GM23338 (cell line): ENCODE measurements around the gene SEMA5A. TPM values are rescaled to one million over a fixed set of nuclear protein-coding genes. Genes with fewer than 3 reads are reported as not detected.

Experiments
- ATAC-seq: fragments of 200-7000 bp; cut with Tn5 transposase; 3 replicates; pipeline ENCODE4 v1.9.1; 2020
- DNase-seq: peaks from one replicate; pipeline ENCODE4 v3.0.0-alpha.2; 2015; ENCODE audit warnings: low spot score
- H2AFZ ChIP-seq: fragments of 200-600 bp; sonication (generic); 2 replicates; pipeline ENCODE4 v1.8.0; 2016; ENCODE audit warnings: antibody characterized with exemption, mild to moderate bottlenecking, moderate library complexity
- H3F3A ChIP-seq: fragments of 200-600 bp; sonication (generic); replicated peaks from 2 replicates; pipeline ENCODE4 v1.8.0; 2017; ENCODE audit warnings: antibody characterized with exemption, mixed run types, low read depth
- H3K27ac ChIP-seq: fragments of 200-600 bp; sonication (generic); 2 replicates; pipeline ENCODE4 v1.6.1; 2016; ENCODE audit warnings: low read depth
- H3K27me3 ChIP-seq: fragments of 200-600 bp; sonication (generic); 2 replicates; pipeline ENCODE4 v1.8.0; 2016; ENCODE audit warnings: mild to moderate bottlenecking, mixed run types, moderate library complexity; ENCODE audit not compliant: insufficient read depth
- H3K36me3 ChIP-seq: fragments of 200-600 bp; sonication (generic); 2 replicates; pipeline ENCODE4 v1.8.0; 2016; ENCODE audit warnings: mild to moderate bottlenecking; ENCODE audit not compliant: insufficient read depth
- H3K4me1 ChIP-seq: fragments of 200-600 bp; sonication (generic); 2 replicates; pipeline ENCODE4 v1.8.0; 2016; ENCODE audit warnings: mild to moderate bottlenecking, moderate library complexity; ENCODE audit not compliant: insufficient read depth
- H3K4me2 ChIP-seq: fragments of 200-600 bp; sonication (generic); 2 replicates; pipeline ENCODE4 v1.7.1; 2017; ENCODE audit warnings: mixed run types
- H3K4me3 ChIP-seq: fragments of 200-600 bp; sonication (generic); 2 replicates; pipeline ENCODE4 v1.6.1; 2016; ENCODE audit warnings: mixed run types
- H3K79me2 ChIP-seq: fragments of 200-600 bp; sonication (generic); replicated peaks from 2 replicates; pipeline ENCODE4 v1.8.0; 2017; ENCODE audit warnings: mild to moderate bottlenecking; ENCODE audit not compliant: insufficient read depth
- H3K9me2 ChIP-seq: fragments of 200-600 bp; sonication (generic); 2 replicates; pipeline ENCODE4 v1.8.0; 2017; ENCODE audit not compliant: insufficient read depth
- H4K20me1 ChIP-seq: fragments of 200-600 bp; sonication (generic); replicated peaks from 2 replicates; pipeline ENCODE4 v1.8.0; 2017; ENCODE audit warnings: mild to moderate bottlenecking; ENCODE audit not compliant: insufficient read depth
- H3K27ac Mint-ChIP-seq: 2 replicates; pipeline ENCODE4 v1.8.0; 2020; ENCODE audit warnings: inconsistent platforms, mild to moderate bottlenecking, moderate library complexity, mixed read lengths
- H3K27me3 Mint-ChIP-seq: 3 replicates; pipeline ENCODE4 v1.8.0; 2022; ENCODE audit warnings: low read depth, mild to moderate bottlenecking, moderate library complexity, mixed read lengths, inconsistent platforms; ENCODE audit not compliant: insufficient read depth, poor library complexity
- H3K36me3 Mint-ChIP-seq: 3 replicates; pipeline ENCODE4 v1.8.0; 2021; ENCODE audit warnings: low read depth, mild to moderate bottlenecking, inconsistent platforms, moderate library complexity, mixed read lengths
- H3K4me1 Mint-ChIP-seq: 3 replicates; pipeline ENCODE4 v1.8.0; 2020; ENCODE audit warnings: mild to moderate bottlenecking, inconsistent platforms, mixed read lengths
- H3K4me3 Mint-ChIP-seq: 3 replicates; pipeline ENCODE4 v1.8.0; 2021; ENCODE audit warnings: moderate library complexity, mild to moderate bottlenecking, inconsistent platforms, mixed read lengths
- H3K9me3 Mint-ChIP-seq: 3 replicates; pipeline ENCODE4 v1.8.0; 2020; ENCODE audit warnings: moderate library complexity, mild to moderate bottlenecking, inconsistent platforms, mixed read lengths
- CREB1 ChIP-seq: fragments of 250-450 bp; sonication (Bioruptor Pico); IDR thresholded peaks from 2 replicates; pipeline ENCODE4 v1.5.0; 2020; ENCODE audit warnings: low read depth, mild to moderate bottlenecking, moderate library complexity
- ETS1 ChIP-seq: IDR thresholded peaks from 2 replicates; pipeline ENCODE4 v1.6.1; 2016; ENCODE audit warnings: antibody characterized with exemption
- JUNB ChIP-seq: IDR thresholded peaks from one replicate; pipeline ENCODE4 v1.6.1; 2016; ENCODE audit warnings: antibody characterized with exemption; ENCODE audit not compliant: unreplicated experiment
- NANOG ChIP-seq: IDR thresholded peaks from 2 replicates; pipeline ENCODE4 v1.6.1; 2016; ENCODE audit warnings: antibody characterized with exemption, borderline replicate concordance
- POLR2AphosphoS5 ChIP-seq: IDR thresholded peaks from 2 replicates; pipeline ENCODE4 v1.6.1; 2016; ENCODE audit warnings: antibody characterized with exemption, low read depth
- STAT1 ChIP-seq: IDR thresholded peaks from one replicate; pipeline ENCODE4 v1.6.1; 2016; ENCODE audit warnings: antibody characterized with exemption; ENCODE audit not compliant: unreplicated experiment
- ZNF331 ChIP-seq: fragments of 250-450 bp; sonication (Bioruptor Pico); IDR thresholded peaks from 2 replicates; pipeline ENCODE4 v1.5.0; 2020; ENCODE audit warnings: low read depth, mild to moderate bottlenecking, moderate library complexity
- ZNF462 ChIP-seq: fragments of 250-450 bp; sonication (Bioruptor Pico); IDR thresholded peaks from 2 replicates; pipeline ENCODE4 v1.5.0; 2020; ENCODE audit warnings: mild to moderate bottlenecking, moderate library complexity
- polyA plus RNA-seq: library from polyadenylated mRNA; unstranded; fragments of >200 nt; fragmentation: Nextera tagmentation; extraction: Ambion mirVana; gene quantifications from 2 replicates; pipeline ENCODE4 v1.2.1, GENCODE V29; 2016
- total RNA-seq: library from RNA; depleted of rRNA; stranded (reverse); fragments of >200 nt; shearing (Covaris generic); gene quantifications from 2 replicates; pipeline ENCODE4 v1.2.3, GENCODE V29; 2014
- TF ChIP-seq, protein P1 (sequence below): IDR thresholded peaks from one replicate; pipeline ENCODE4 v1.6.1; 2018; ENCODE audit warnings: antibody characterized with exemption; ENCODE audit not compliant: unreplicated experiment
- TF ChIP-seq, protein P2 (sequence below), 2 experiments: fragments of 200-600 bp in 1 of 2; sonication (generic) in 1 of 2; conservative IDR thresholded peaks; 2 replicates each; pipeline versions ENCODE4 v1.5.1 to v1.6.1; 2016 to 2017; ENCODE audit warnings: antibody characterized with exemption in 2 of 2, low read depth in 2 of 2, mild to moderate bottlenecking in 2 of 2, moderate library complexity in 1 of 2

The SEMA5A gene
- total and polyA plus RNA-seq, 2 experiments from 2014 or later: 2.1 to 8.1 TPM

GRCh38 chr5:9015937-9016270, 530.0 kb downstream of the SEMA5A start:
- Histone ChIP-seq H3K4me2 (no peak overlapping the region), H3F3A (no peaks in the 10 kb centered on the region), H3K4me1 (no peaks in the 10 kb centered on the region), H3K9me2 (no peaks in the 10 kb centered on the region; the same call in 1 of the 2 replicates), H3K79me2 (no peaks in the 10 kb centered on the region), H3K27ac (no peak overlapping the region), H2AFZ (no peak overlapping the region), H4K20me1 (no peaks in the 10 kb centered on the region), H3K4me3 (no peak overlapping the region), H3K36me3 (no peaks in the 10 kb centered on the region), H3K27me3 (no peaks in the 10 kb centered on the region)
- Mint-ChIP-seq H3K36me3 (no peaks in the 10 kb centered on the region), H3K4me3 (no peak overlapping the region), H3K4me1 (no peaks in the 10 kb centered on the region), H3K27me3 (no peaks in the 10 kb centered on the region), H3K9me3 (no peaks in the 10 kb centered on the region), H3K27ac (no peak overlapping the region)
- ATAC-seq: no peak
- DNase-seq: no peak
- no peak for TF ChIP-seq STAT1
- TF ChIP-seq NANOG: no peak
- TF ChIP-seq, protein P1, sequence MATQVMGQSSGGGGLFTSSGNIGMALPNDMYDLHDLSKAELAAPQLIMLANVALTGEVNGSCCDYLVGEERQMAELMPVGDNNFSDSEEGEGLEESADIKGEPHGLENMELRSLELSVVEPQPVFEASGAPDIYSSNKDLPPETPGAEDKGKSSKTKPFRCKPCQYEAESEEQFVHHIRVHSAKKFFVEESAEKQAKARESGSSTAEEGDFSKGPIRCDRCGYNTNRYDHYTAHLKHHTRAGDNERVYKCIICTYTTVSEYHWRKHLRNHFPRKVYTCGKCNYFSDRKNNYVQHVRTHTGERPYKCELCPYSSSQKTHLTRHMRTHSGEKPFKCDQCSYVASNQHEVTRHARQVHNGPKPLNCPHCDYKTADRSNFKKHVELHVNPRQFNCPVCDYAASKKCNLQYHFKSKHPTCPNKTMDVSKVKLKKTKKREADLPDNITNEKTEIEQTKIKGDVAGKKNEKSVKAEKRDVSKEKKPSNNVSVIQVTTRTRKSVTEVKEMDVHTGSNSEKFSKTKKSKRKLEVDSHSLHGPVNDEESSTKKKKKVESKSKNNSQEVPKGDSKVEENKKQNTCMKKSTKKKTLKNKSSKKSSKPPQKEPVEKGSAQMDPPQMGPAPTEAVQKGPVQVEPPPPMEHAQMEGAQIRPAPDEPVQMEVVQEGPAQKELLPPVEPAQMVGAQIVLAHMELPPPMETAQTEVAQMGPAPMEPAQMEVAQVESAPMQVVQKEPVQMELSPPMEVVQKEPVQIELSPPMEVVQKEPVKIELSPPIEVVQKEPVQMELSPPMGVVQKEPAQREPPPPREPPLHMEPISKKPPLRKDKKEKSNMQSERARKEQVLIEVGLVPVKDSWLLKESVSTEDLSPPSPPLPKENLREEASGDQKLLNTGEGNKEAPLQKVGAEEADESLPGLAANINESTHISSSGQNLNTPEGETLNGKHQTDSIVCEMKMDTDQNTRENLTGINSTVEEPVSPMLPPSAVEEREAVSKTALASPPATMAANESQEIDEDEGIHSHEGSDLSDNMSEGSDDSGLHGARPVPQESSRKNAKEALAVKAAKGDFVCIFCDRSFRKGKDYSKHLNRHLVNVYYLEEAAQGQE: no peak
- TF ChIP-seq CREB1 (CRISPR knock-in tag): no peak
- TF ChIP-seq, protein P2, sequence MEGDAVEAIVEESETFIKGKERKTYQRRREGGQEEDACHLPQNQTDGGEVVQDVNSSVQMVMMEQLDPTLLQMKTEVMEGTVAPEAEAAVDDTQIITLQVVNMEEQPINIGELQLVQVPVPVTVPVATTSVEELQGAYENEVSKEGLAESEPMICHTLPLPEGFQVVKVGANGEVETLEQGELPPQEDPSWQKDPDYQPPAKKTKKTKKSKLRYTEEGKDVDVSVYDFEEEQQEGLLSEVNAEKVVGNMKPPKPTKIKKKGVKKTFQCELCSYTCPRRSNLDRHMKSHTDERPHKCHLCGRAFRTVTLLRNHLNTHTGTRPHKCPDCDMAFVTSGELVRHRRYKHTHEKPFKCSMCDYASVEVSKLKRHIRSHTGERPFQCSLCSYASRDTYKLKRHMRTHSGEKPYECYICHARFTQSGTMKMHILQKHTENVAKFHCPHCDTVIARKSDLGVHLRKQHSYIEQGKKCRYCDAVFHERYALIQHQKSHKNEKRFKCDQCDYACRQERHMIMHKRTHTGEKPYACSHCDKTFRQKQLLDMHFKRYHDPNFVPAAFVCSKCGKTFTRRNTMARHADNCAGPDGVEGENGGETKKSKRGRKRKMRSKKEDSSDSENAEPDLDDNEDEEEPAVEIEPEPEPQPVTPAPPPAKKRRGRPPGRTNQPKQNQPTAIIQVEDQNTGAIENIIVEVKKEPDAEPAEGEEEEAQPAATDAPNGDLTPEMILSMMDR (conservative IDR thresholded peaks at IDR 0.05; ENCODE audit: low read depth in 2 of 2): no peak
- TF ChIP-seq JUNB: no peak
- TF ChIP-seq ETS1: no peak
- TF ChIP-seq ZNF331: no peak
- TF ChIP-seq POLR2AphosphoS5: no peak

- Histone ChIP-seq H3K27ac (no peak overlapping the region), H3K4me3 (no peak overlapping the region), H3K4me1 (no peaks in the 10 kb centered on the region), H2AFZ (no peak overlapping the region), H4K20me1 (no peaks in the 10 kb centered on the region), H3K27me3 (no peaks in the 10 kb centered on the region), H3F3A (no peaks in the 10 kb centered on the region), H3K4me2 (no peak overlapping the region), H3K79me2 (no peaks in the 10 kb centered on the region), H3K36me3 (no peaks in the 10 kb centered on the region), H3K9me2 (no peaks in the 10 kb centered on the region; the same call in 1 of the 2 replicates)
- DNase-seq: no peak
- H3K36me3 Mint-ChIP-seq: no peaks in the 10 kb centered on the region
- no peak overlapping the region for H3K27ac Mint-ChIP-seq
- TF ChIP-seq ZNF462 (CRISPR knock-in tag): no peak
- no peaks in the 10 kb centered on the region for H3K9me3 Mint-ChIP-seq
- H3K4me3 Mint-ChIP-seq: no peak overlapping the region
- no peaks in the 10 kb centered on the region for H3K27me3 Mint-ChIP-seq
- no peak for ATAC-seq
- no peaks in the 10 kb centered on the region for H3K4me1 Mint-ChIP-seq
These were observed 530.5 kb downstream of the SEMA5A start for GRCh38 chr5:9015260-9015936.
